IPS-20b (cell line): ENCODE measurements around the gene PHYH.
"Not testable (repeated sequence)": the region's sequence is repeated elsewhere in the genome, so short reads cannot be mapped to it uniquely, and the experiment has no call there.

Experiments used
- H3K27ac ChIP-seq: one replicate; pipeline ENCODE4 v1.5.1; 2013; ENCODE audit warnings: low read length
- H3K27me3 ChIP-seq: 2 replicates; pipeline ENCODE4 v1.6.1; 2013; ENCODE audit warnings: mild to moderate bottlenecking, low read length, inconsistent platforms; ENCODE audit not compliant: insufficient read depth
- H3K36me3 ChIP-seq: 2 replicates; pipeline ENCODE4 v1.6.1; 2013; ENCODE audit warnings: low read depth, mild to moderate bottlenecking, inconsistent platforms, low read length, moderate library complexity; ENCODE audit not compliant: insufficient read depth
- H3K4me1 ChIP-seq: 2 replicates; pipeline ENCODE4 v1.6.1; 2013; ENCODE audit warnings: mild to moderate bottlenecking, control low read depth, inconsistent platforms, low read length, moderate library complexity; ENCODE audit not compliant: insufficient read depth
- H3K4me3 ChIP-seq: 2 replicates; pipeline ENCODE4 v1.5.1; 2013; ENCODE audit warnings: mild to moderate bottlenecking, low read length, inconsistent platforms
- H3K9ac ChIP-seq: 2 replicates; pipeline ENCODE4 v1.6.1; 2013; ENCODE audit warnings: low read depth, mild to moderate bottlenecking, inconsistent platforms, low read length, moderate library complexity
- H3K9me3 ChIP-seq: 2 replicates; pipeline ENCODE4 v1.6.1; 2013; ENCODE audit warnings: mild to moderate bottlenecking, low read depth, low read length, inconsistent platforms; ENCODE audit not compliant: insufficient read depth

Gene PHYH

DNA sequence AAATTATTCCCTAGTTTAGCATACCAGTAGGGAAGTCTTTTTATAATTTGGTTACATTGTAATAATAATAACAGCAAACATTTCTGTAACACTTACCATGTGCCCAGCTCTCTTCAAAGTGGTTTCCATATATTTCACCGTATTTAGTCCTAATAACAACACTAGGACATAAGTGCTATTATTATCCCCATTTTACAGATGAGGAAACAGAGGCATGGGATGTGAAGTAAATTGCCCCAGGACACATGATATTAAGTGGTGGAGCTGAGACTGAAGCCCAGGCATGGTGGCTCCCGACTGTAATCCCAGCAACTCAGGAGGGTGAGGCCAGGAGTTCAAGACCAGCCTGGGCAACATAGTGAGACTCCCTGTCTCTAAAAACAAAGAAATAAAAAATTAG lies 5.1 kb downstream of the PHYH start:
- Histone ChIP-seq H3K9me3 (no peaks in the 10 kb centered on the region), H3K4me1 (no peaks in the 10 kb centered on the region), H3K27me3 (peaks cover 6% of the 10 kb centered on the region), H3K36me3 (no peaks in the 10 kb centered on the region), H3K9ac (no peak overlapping the region), H3K27ac (no peak overlapping the region), H3K4me3 (no peak overlapping the region)

DNA sequence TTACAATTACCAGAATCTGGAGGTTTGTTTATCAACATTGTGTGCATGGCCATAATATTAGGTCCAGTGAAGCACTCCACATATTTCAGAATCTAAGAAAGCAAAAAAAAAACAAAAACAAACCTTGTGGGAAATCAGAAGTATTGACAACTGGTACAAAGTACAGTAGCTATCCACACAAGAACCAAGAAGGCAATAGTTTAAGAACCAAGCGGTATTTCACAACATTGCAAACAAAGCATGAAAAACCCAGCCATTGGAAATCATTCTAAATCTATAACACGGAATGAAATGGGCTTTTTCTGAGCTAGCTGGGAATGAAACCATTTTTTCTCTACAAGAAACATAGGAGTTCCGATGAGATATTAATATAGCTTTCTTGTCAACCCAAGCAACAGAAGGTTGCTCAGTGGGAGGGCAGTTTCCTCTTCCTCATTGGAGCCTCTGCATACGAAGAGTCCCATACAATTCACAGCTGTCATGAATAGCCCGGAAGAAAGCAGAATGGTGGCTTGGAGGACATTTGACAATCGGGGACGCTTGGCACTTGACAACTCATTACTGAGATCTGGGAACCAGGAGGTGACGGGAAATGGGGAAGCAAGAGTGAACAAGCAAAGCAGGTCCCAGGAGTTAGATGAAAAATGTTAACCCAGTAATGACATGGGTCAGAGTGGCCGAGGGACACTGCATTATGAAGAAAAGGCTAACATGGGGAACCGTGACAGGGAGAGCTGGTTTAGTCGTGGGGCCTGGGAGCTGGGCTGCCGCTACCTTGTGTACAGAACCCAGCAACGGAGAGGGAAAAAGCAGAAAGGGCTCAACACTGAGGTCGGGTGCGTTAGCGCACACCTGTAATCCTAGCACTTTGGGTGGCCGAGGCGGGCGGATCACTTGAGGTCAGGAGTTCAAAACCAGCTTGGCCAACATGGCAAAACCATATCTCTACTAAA lies 7.8 kb downstream of the PHYH start:
- no peaks in the 10 kb centered on the region for H3K4me1 ChIP-seq
- no peak overlapping the region for H3K9ac ChIP-seq
- no peaks in the 10 kb centered on the region for H3K9me3 ChIP-seq
- no peak overlapping the region for H3K27ac ChIP-seq
- no peaks in the 10 kb centered on the region for H3K27me3 ChIP-seq
- H3K36me3 ChIP-seq: no peaks in the 10 kb centered on the region
- no peak overlapping the region for H3K4me3 ChIP-seq

DNA sequence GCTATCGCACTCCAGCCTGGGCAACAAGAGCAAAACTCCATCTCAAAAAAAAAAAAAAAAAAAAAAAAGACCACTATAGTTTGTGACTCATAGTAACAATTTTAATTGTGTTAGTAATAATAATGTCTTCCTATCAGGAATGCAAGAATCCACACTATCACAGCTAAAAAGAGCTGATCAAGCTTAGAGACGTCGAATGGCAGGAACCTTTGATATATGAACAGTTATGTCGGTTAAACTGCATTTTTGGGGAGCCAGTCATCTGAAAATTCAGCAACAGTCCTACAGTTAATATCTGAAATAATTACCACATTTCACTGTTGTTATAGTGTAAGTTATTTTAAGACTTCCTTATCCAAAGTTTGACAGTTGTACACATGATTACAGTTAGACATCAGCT lies 8.8 kb downstream of the PHYH start:
- Histone ChIP-seq H3K27ac (no peak overlapping the region), H3K4me1 (no peaks in the 10 kb centered on the region), H3K4me3 (no peak overlapping the region), H3K9ac (no peak overlapping the region), H3K27me3 (no peaks in the 10 kb centered on the region), H3K9me3 (no peaks in the 10 kb centered on the region), H3K36me3 (no peaks in the 10 kb centered on the region)

DNA sequence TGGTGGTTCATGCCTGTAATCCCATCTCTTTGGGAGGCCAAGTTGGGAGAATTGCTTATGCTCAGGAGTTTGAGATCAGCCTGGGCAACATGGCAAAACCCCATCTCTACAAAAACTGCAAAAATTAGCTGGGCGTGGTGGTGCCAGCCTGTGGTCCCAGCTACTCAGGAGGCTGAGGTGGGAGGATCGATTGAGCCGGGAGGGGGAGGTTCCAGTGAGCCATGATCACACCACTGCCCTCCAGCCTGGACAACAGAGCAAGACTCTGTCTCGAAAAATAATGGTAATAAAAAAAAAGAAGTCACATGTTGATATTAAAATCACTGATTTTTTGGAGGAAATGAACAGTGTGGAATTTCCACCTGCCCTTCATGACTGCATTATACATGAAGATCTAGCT lies 15.8 kb downstream of the PHYH start:
- no peak overlapping the region for H3K9ac ChIP-seq
- no peaks in the 10 kb centered on the region for H3K36me3 ChIP-seq
- H3K27ac ChIP-seq: no peak overlapping the region
- H3K27me3 ChIP-seq: no peaks in the 10 kb centered on the region
- no peak overlapping the region for H3K4me3 ChIP-seq
- H3K4me1 ChIP-seq: no peaks in the 10 kb centered on the region
- no peaks in the 10 kb centered on the region for H3K9me3 ChIP-seq

DNA sequence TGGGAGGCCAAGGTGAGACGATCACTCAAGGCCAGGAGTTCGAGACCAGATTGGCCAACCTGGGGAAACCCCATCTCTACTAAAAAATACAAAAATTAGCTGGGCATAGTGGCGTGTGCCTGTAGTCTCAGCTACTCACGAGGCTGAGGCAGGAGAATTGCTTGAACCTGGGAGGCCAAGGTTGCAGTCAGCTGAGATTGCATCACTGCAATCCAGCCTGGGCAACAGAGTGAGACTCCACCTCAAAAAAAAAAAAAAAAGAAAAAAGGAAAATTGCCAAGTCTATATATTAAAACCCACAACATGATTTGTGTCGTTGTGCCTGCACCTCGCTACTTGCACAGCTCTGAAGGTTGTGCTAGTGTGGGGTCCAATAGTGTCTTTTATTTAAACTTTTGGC lies 17.5 kb downstream of the PHYH start:
- H3K9me3 ChIP-seq, H3K27ac ChIP-seq, H3K27me3 ChIP-seq, H3K36me3 ChIP-seq, H3K4me3 ChIP-seq, H3K4me1 ChIP-seq, H3K9ac ChIP-seq: not testable (repeated sequence)

DNA sequence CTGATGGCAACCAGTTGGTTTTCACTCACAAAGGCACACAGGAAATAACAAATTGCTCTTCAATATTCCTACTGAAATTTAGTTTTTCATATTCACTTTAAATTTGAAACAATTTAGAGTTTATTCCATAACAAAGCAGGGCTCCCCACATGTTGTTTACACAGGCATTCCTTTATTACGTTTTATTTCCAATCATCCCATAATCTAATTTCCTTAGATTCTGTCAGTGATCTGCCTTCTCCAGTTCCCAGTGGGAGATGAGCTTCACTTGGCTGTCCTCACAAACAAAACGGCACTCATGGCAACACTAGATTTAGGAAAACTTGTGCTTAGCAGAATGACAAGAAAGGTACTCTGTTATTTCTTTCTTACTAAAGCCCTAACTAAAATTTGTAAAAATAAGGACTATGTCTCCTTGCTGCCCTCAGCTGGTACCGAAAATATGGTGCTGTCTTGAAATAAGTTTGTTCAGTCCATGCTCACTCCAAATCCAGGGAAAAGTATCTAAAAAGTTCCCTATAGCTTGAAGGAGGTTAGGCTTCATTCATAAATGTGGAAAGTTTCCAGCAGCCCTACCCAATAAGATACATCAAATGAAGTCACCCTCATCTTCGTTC lies 23.0 kb downstream of the PHYH start:
- peaks cover 5% of the 10 kb centered on the region; the same call in 1 of the 2 replicates for H3K4me1 ChIP-seq
- H3K36me3 ChIP-seq: no peaks in the 10 kb centered on the region
- H3K27ac ChIP-seq: no peak overlapping the region
- no peak overlapping the region for H3K4me3 ChIP-seq
- H3K9ac ChIP-seq: no peak overlapping the region
- H3K9me3 ChIP-seq: no peaks in the 10 kb centered on the region
- H3K27me3 ChIP-seq: no peaks in the 10 kb centered on the region

DNA sequence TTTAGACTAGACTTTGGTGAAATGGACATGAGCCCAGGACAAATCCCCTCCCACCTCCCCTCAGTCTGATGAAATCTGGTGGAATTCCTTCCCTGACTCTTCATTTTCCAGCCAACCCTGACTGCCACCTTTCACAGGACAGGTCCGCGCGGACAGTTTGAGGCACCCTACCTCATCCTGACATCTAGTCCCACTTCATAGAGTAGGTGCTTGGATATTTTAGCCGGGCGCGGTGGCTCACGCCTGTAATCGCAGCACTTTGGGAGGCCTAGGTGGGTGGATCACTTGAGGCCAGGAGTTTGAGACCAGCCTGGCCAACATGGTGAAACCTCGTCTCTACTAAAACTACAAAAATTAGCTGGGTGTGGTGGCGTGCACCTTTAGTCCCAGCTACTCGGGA lies 23.7 kb downstream of the PHYH start:
- H3K4me3 ChIP-seq, H3K9ac ChIP-seq, H3K9me3 ChIP-seq, H3K36me3 ChIP-seq, H3K4me1 ChIP-seq, H3K27ac ChIP-seq, H3K27me3 ChIP-seq: not testable (repeated sequence)

DNA sequence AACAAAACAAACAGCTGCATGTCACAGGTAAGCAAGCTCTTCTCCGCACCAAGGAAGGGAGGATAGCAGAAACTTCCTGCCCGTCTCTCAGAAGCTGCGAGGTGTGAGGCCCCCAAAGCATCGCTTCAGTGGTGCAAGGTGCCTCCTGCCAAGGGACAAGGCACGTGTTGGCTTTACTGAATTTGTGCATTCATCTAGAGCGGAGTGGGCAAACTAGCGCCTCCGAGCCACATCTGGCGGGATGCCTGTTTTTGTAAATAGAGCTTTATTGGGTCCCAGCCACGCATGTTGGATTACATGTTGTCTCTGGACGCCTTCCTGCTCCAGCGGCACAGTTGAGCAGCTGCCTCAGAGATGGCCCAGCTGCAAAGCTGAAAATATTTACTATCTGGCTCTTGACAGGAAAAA lies 27.7 kb downstream of the PHYH start:
- Histone ChIP-seq H3K4me1 (peaks cover 18% of the 10 kb centered on the region; the same call in 1 of the 2 replicates), H3K9ac (peak overlapping the region; percentile 25; the same call in 1 of the 2 replicates), H3K36me3 (no peaks in the 10 kb centered on the region), H3K27ac (peak overlapping the region; percentile 5), H3K9me3 (no peaks in the 10 kb centered on the region), H3K4me3 (no peak overlapping the region), H3K27me3 (no peaks in the 10 kb centered on the region)

DNA sequence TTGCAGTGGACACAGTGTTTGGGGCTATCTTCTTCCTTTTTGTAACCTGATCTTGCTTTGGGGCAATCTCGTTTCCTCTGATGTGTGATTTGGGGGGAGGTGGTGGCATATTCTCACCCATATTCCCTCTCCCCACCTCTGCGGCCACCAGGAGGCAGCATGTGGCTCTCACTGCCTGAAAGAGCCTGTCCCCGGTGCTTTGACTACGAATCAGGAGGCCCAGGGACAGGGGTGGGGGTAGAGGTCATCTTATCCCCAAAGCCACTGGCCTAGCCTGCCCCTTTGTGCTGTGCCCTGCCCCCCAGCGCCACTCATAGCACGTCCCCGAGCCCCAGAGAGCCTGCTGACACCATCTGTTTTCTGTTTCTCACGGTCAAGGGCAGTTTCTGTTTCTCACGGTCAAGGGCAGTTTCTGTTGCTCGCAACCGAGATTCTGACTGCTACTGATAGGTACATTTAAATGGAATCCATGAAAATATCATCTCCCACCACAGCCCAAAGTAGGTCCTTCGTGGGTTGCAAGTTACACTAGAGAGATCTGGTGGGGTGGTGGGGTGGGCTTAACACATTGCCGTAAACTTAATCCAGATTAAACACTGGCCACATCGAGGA lies 28.2 kb downstream of the PHYH start:
- Histone ChIP-seq H3K27ac (peak overlapping the region; percentile 5), H3K4me1 (peaks cover 18% of the 10 kb centered on the region; the same call in 1 of the 2 replicates), H3K9ac (peak overlapping the region; percentile 25; the same call in 1 of the 2 replicates), H3K36me3 (no peaks in the 10 kb centered on the region), H3K4me3 (no peak overlapping the region), H3K27me3 (no peaks in the 10 kb centered on the region), H3K9me3 (no peaks in the 10 kb centered on the region)

DNA sequence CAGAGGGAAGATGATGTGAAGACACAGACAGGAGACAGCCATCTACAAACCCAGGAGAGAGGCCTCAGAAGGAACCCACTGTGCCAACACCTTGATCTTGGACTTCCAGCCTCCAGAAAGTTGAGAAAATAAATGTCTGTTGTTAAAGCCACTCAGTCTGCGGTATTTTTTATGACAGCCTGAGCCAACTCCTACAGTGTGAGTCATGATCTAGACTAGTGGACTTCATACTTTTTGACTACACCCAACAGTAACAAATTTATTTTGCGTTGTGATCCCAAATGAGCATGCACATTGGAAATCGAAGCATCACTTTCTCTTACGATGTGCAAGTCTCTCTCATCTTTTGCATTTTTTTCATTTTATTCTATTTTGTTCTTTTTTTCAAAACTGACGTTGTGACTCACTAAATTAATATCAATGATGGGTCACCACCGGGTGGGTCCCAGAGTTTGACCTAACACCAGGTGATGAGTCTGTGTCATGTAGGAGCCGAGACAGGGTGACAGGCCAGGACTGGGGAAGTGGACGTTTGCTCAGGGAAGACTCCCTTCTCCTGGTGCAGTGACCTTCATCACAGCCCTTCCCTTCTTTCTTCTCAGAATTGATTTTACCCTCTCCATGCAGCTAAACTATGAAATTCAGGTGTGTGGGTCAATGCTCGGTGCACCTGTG lies 28.9 kb downstream of the PHYH start:
- H3K36me3 ChIP-seq: no peaks in the 10 kb centered on the region
- H3K9ac ChIP-seq: no peak overlapping the region
- H3K9me3 ChIP-seq: no peaks in the 10 kb centered on the region
- H3K27me3 ChIP-seq: no peaks in the 10 kb centered on the region
- peaks cover 18% of the 10 kb centered on the region; the same call in 1 of the 2 replicates for H3K4me1 ChIP-seq
- no peak overlapping the region for H3K4me3 ChIP-seq
- H3K27ac ChIP-seq: no peak overlapping the region

DNA sequence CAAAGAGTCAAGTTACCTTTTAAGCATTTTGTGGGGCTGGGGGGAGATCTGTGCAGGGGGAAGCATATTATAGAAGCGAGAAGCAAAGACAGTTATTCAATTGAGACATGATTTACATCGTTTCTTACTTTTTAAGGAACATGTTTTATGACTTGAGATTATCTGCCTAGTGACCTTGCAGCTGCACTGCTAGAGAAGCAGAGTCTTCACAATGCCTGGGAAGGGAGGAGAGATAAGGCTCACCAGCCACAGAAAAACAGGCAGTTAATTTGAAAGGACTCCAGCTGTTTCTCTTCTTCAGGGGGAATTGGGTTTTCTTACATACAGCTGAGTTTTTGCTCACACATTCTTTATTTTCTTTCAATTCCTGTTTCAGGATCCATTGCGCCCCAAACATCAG lies 31.0 kb downstream of the PHYH start:
- peaks cover 18% of the 10 kb centered on the region; the same call in 1 of the 2 replicates for H3K4me1 ChIP-seq
- H3K4me3 ChIP-seq: no peak overlapping the region
- no peak overlapping the region for H3K27ac ChIP-seq
- no peak overlapping the region for H3K9ac ChIP-seq
- no peaks in the 10 kb centered on the region for H3K36me3 ChIP-seq
- H3K9me3 ChIP-seq: no peaks in the 10 kb centered on the region
- H3K27me3 ChIP-seq: no peaks in the 10 kb centered on the region
